Measurements from ENCODE around the gene DLEC1. TPM values are rescaled to one million over a fixed set of nuclear protein-coding genes. Genes with fewer than 3 reads are reported as not detected.

Gene DLEC1
- total and polyA plus RNA-seq, 2 donors (not counting 1 experiment from before 2014, with no cell fraction given) = 0.52 to 2.1 TPM

DNA sequence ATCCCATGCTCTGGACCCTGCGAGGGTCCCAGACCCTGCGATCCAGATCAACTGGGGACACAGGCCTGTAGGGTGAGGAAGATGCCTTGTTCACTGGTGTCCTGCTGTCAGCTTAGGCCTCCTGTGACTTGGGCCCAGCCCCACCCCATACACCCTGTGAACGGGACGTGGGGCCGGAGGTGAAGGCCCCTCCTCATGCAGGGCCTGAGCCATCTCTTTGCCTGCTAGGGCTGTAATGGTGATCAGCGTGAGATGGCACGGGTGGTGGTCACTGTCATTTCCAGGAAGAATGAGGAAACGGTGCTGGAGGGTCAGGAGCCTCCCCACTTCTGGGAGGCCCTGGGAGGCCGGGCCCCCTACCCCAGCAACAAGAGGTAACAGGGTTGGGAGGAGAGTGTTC is 36.1 kb upstream of the DLEC1 start:
- ATAC-seq (ENCODE audit: low read depth) (no peak), DNase-seq (no peak)
- Histone ChIP-seq H3K79me2 (ENCODE audit: control insufficient read depth, insufficient read depth, low read length) (no peaks in the 10 kb centered on the region), H3K4me3 (ENCODE audit: control extremely low read depth in 1 of 5, extremely low read depth in 1 of 5, insufficient read depth in 1 of 5, low read depth in 2 of 5, low read length in 4 of 5) (no peak overlapping the region), H2AFZ (ENCODE audit: insufficient read depth, low read depth, low read length, poor library complexity, severe bottlenecking) (no peak overlapping the region), H3K27me3 (replicated peaks in 1 of 4; ENCODE audit: control extremely low read depth in 1 of 4, control insufficient read depth in 3 of 4, insufficient read depth in 4 of 4, low read length in 3 of 4) (no peaks in the 10 kb centered on the region), H3K4me1 (ENCODE audit: control insufficient read depth in 2 of 2, insufficient read depth in 2 of 2, low read length in 2 of 2) (peaks cover 7 to 14% of the 10 kb centered on the region in 2 donors), H3K9me3 (ENCODE audit: control extremely low read depth in 1 of 3, control insufficient read depth in 2 of 3, insufficient read depth in 1 of 3, low read length in 2 of 3) (peaks cover 0 to 3% (median 0%) of the 10 kb centered on the region in 3 donors), H3K27ac (ENCODE audit: low read length in 2 of 2) (no peak overlapping the region), H3K36me3 (replicated peaks in 1 of 2; ENCODE audit: control extremely low read depth in 1 of 2, control insufficient read depth in 1 of 2, extremely low read depth in 1 of 2, insufficient read depth in 2 of 2, low read length in 1 of 2) (peaks cover 0 to 32% of the 10 kb centered on the region in 2 experiments), H3K9ac (ENCODE audit: low read length) (no peak overlapping the region), H4K20me1 (ENCODE audit: control insufficient read depth, insufficient read depth, low read length, poor library complexity, severe bottlenecking) (no peaks in the 10 kb centered on the region), H3K4me2 (replicated peaks; ENCODE audit: low read depth, low read length, poor library complexity, severe bottlenecking) (no peak overlapping the region)
- Mint-ChIP-seq H3K27ac (no peak overlapping the region), H3K4me3 (no peak overlapping the region), H3K9me3 (ENCODE audit: insufficient read depth) (no peaks in the 10 kb centered on the region), H3K4me1 (peaks cover 27% of the 10 kb centered on the region), H3K27me3 (no peaks in the 10 kb centered on the region)
- TF ChIP-seq EZH2 (IDR thresholded peaks at IDR 0.05; ENCODE audit: borderline replicate concordance, insufficient read depth, low read depth, low read length, poor library complexity, severe bottlenecking) = no peak
- TF ChIP-seq, protein P1, sequence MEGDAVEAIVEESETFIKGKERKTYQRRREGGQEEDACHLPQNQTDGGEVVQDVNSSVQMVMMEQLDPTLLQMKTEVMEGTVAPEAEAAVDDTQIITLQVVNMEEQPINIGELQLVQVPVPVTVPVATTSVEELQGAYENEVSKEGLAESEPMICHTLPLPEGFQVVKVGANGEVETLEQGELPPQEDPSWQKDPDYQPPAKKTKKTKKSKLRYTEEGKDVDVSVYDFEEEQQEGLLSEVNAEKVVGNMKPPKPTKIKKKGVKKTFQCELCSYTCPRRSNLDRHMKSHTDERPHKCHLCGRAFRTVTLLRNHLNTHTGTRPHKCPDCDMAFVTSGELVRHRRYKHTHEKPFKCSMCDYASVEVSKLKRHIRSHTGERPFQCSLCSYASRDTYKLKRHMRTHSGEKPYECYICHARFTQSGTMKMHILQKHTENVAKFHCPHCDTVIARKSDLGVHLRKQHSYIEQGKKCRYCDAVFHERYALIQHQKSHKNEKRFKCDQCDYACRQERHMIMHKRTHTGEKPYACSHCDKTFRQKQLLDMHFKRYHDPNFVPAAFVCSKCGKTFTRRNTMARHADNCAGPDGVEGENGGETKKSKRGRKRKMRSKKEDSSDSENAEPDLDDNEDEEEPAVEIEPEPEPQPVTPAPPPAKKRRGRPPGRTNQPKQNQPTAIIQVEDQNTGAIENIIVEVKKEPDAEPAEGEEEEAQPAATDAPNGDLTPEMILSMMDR (IDR thresholded peaks at IDR 0.05) = no peak
- no CpG with 5 or more reads among the region's 9 CpGs for WGBS (ENCODE audit: insufficient coverage)
- intact Hi-C loops (cut with micrococcal nuclease) = loop anchor here (1.0 kb wide), 1 partner anchor 29 kb away; no protein-coding TSS in a partner anchor
- ChIA-PET CTCF (interaction anchor here (0.6 to 4.0 kb wide), 6 partner anchors 10 to 37 kb away, joined by 3 to 46 read pairs (median 4); partner anchors contain the start of gene DLEC1), POLR2A (no interaction called here)

GRCh38 chr3:38003371-38003816 is 35.6 kb upstream of the DLEC1 start:
- POLR2A ChIA-PET = no interaction called here
- no peaks in the 10 kb centered on the region for H4K20me1 ChIP-seq (ENCODE audit: control insufficient read depth, insufficient read depth, low read length, poor library complexity, severe bottlenecking)
- Mint-ChIP-seq H3K27me3 (no peaks in the 10 kb centered on the region), H3K9me3 (ENCODE audit: insufficient read depth) (no peaks in the 10 kb centered on the region), H3K4me3 (no peak overlapping the region), H3K4me1 (peaks cover 22% of the 10 kb centered on the region), H3K27ac (peak overlapping the region; percentile 1)
- no peak overlapping the region for H3K9ac ChIP-seq (ENCODE audit: low read length)
- peaks cover 3 to 10% of the 10 kb centered on the region in 2 donors for H3K4me1 ChIP-seq (ENCODE audit: control insufficient read depth in 2 of 2, insufficient read depth in 2 of 2, low read length in 2 of 2)
- H3K79me2 ChIP-seq (ENCODE audit: control insufficient read depth, insufficient read depth, low read length) = no peaks in the 10 kb centered on the region
- WGBS (ENCODE audit: insufficient coverage) = 60% methylated on average over 1 of the region's 7 CpGs
- ATAC-seq (ENCODE audit: low read depth) (peak; percentile 42), DNase-seq (peak; percentile 64)
- H3K9me3 ChIP-seq (ENCODE audit: control extremely low read depth in 1 of 3, control insufficient read depth in 2 of 3, insufficient read depth in 1 of 3, low read length in 2 of 3) = peaks cover 0 to under 1% (median 0%) of the 10 kb centered on the region in 3 donors
- H3K27ac ChIP-seq (ENCODE audit: low read length in 2 of 2) = no peak overlapping the region
- peaks cover 0 to 28% of the 10 kb centered on the region in 2 experiments for H3K36me3 ChIP-seq (replicated peaks in 1 of 2; ENCODE audit: control extremely low read depth in 1 of 2, control insufficient read depth in 1 of 2, extremely low read depth in 1 of 2, insufficient read depth in 2 of 2, low read length in 1 of 2)
- no peak overlapping the region for H3K4me3 ChIP-seq (ENCODE audit: control extremely low read depth in 1 of 5, extremely low read depth in 1 of 5, insufficient read depth in 1 of 5, low read depth in 2 of 5, low read length in 4 of 5)
- intact Hi-C loops (cut with micrococcal nuclease) = loop anchor here (1.0 kb wide), 1 partner anchor 29 kb away; no protein-coding TSS in a partner anchor
- H3K27me3 ChIP-seq (replicated peaks in 1 of 4; ENCODE audit: control extremely low read depth in 1 of 4, control insufficient read depth in 3 of 4, insufficient read depth in 4 of 4, low read length in 3 of 4) = no peaks in the 10 kb centered on the region
- H2AFZ ChIP-seq (ENCODE audit: insufficient read depth, low read depth, low read length, poor library complexity, severe bottlenecking) = no peak overlapping the region
- no peak for TF ChIP-seq EZH2 (IDR thresholded peaks at IDR 0.05; ENCODE audit: borderline replicate concordance, insufficient read depth, low read depth, low read length, poor library complexity, severe bottlenecking)
- TF ChIP-seq, protein P1 (IDR thresholded peaks at IDR 0.05) = peak; percentile 83
- no peak overlapping the region for H3K4me2 ChIP-seq (replicated peaks; ENCODE audit: low read depth, low read length, poor library complexity, severe bottlenecking)
- CTCF ChIA-PET = interaction anchor here (0.6 to 4.0 kb wide), 9 partner anchors 8 to 477 kb away, joined by 3 to 46 read pairs (median 4); partner anchors contain the start of gene DLEC1

Measured in B cell (primary cell).